ENCODE data around the gene GRIK1.

DNA sequence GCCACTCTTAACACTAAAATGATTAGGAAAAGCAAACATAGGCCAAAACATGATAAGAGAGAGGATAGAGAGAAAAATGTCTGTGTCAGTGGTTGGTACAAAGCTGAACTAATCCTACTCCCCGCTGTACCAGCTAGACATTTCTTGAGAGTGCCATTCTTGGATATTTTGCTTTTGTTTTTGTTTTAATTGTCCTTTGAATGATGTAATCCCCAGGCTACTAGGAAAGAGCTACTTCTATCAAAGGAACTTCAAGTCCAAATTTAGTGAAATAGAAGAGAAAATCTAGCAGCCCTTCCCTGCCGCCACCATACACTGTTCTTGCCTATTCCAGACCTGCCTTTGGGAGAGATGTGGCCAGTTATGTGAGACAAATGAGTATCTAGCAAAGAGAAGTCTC lies 269.6 kb downstream of the GRIK1 start:
- TF ChIP-seq POLR2A (IDR thresholded peaks at IDR 0.05): no peak
- TF ChIP-seq, protein P1, sequence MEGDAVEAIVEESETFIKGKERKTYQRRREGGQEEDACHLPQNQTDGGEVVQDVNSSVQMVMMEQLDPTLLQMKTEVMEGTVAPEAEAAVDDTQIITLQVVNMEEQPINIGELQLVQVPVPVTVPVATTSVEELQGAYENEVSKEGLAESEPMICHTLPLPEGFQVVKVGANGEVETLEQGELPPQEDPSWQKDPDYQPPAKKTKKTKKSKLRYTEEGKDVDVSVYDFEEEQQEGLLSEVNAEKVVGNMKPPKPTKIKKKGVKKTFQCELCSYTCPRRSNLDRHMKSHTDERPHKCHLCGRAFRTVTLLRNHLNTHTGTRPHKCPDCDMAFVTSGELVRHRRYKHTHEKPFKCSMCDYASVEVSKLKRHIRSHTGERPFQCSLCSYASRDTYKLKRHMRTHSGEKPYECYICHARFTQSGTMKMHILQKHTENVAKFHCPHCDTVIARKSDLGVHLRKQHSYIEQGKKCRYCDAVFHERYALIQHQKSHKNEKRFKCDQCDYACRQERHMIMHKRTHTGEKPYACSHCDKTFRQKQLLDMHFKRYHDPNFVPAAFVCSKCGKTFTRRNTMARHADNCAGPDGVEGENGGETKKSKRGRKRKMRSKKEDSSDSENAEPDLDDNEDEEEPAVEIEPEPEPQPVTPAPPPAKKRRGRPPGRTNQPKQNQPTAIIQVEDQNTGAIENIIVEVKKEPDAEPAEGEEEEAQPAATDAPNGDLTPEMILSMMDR (IDR thresholded peaks at IDR 0.05): no peak
